GM19438 (cell line): ENCODE results near the gene CUX1.

Experiments
- ATAC-seq: cut with Tn5 transposase; IDR thresholded peaks from one replicate; pipeline ENCODE4 v1.9.1; 2021; ENCODE audit warnings: low read depth; ENCODE audit not compliant: unreplicated experiment

CUX1 gene

GRCh38 chr7:102275123-102275703 is 457.8 kb downstream of the CUX1 start:
- ATAC-seq: no peak

GRCh38 chr7:102277901-102278300 is 460.5 kb downstream of the CUX1 start:
- no peak for ATAC-seq

- peak; percentile 66 for ATAC-seq
Measured at GRCh38 chr7:102279537-102280400, 462.3 kb downstream of the CUX1 start.

GRCh38 chr7:102280521-102280920 is 463.1 kb downstream of the CUX1 start:
- ATAC-seq: no peak

GRCh38 chr7:102281785-102282184 is 464.4 kb downstream of the CUX1 start:
- no peak for ATAC-seq

- no peak for ATAC-seq
Measured at GRCh38 chr7:102282465-102283362, 465.3 kb downstream of the CUX1 start.

- ATAC-seq: no peak
Measured at GRCh38 chr7:102283477-102284189, 466.2 kb downstream of the CUX1 start.

- no peak for ATAC-seq
Measured at GRCh38 chr7:102284399-102284798, 467.0 kb downstream of the CUX1 start.

- ATAC-seq: no peak
Measured at GRCh38 chr7:102284891-102285539, 467.6 kb downstream of the CUX1 start.

GRCh38 chr7:102285540-102286236 is 468.3 kb downstream of the CUX1 start:
- ATAC-seq: no peak

GRCh38 chr7:102286237-102287110 is 469.0 kb downstream of the CUX1 start, which contains the start of gene SH2B2:
TSS of gene SH2B2 (plus strand) at chr7:102286868. CDS start at chr7:102300551, 13,683 bp downstream.
- ATAC-seq: no peak

GRCh38 chr7:102287111-102287980 is 469.9 kb downstream of the CUX1 start:
- ATAC-seq: no peak

- no peak for ATAC-seq
Measured at GRCh38 chr7:102287981-102288278, 470.5 kb downstream of the CUX1 start.

GRCh38 chr7:102288285-102288930 is 471.0 kb downstream of the CUX1 start:
- no peak for ATAC-seq

GRCh38 chr7:102289057-102289456 is 471.6 kb downstream of the CUX1 start:
- no peak for ATAC-seq

GRCh38 chr7:102291056-102291915 is 473.9 kb downstream of the CUX1 start:
- peak; percentile 38 for ATAC-seq
